Measurements from ENCODE around the gene MEG3. TPM values are rescaled to one million over a fixed set of nuclear protein-coding genes. Genes with fewer than 3 reads are reported as not detected.

Gene MEG3
- total and polyA plus RNA-seq, 2 donors (not counting 3 experiments of a cell fraction or from before 2014, with no cell fraction given), result 378 to 508 TPM

DNA sequence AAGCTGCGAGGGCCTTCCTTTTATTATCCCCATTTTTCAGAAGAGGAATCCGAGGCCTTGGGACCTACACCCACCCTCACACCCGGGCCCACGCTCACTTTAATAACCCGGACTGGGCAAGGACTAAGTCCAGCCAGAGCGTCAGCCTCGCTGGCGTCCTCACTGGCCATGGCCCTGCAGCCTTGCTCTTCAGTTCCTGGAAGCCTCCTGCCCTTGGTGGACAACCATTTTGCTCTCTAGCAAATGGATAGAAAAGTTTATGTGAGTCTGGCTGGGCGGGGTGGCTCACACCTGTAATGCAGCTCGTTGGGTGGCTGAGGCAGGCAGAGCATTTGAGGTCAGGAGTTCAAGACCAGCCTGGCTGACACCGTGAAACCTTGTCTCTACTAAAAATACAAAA is 67.8 kb downstream of the MEG3 start:
- POLR2A ChIA-PET, result no interaction called here
- TF ChIP-seq, protein P1, sequence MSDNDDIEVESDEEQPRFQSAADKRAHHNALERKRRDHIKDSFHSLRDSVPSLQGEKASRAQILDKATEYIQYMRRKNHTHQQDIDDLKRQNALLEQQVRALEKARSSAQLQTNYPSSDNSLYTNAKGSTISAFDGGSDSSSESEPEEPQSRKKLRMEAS (IDR thresholded peaks at IDR 0.05; ENCODE audit: insufficient read depth, insufficient read length), result no peak
- TF ChIP-seq GATA2 (IDR thresholded peaks at IDR 0.05; ENCODE audit: insufficient read depth, insufficient read length, low read depth, low read length) (no peak), MYC (IDR thresholded peaks at IDR 0.05; ENCODE audit: low read depth, low read length) (no peak), POLR2A (IDR thresholded peaks at IDR 0.05; ENCODE audit: low read depth, low read length) (no peak), FOS (IDR thresholded peaks at IDR 0.05; ENCODE audit: borderline replicate concordance, insufficient read depth, low read length) (no peak), POLR2AphosphoS5 (IDR thresholded peaks at IDR 0.05; ENCODE audit: insufficient read depth, low read depth, low read length) (no peak), JUN (IDR thresholded peaks at IDR 0.05; ENCODE audit: borderline replicate concordance, insufficient read depth, insufficient read length, low read depth) (no peak)
- TF ChIP-seq, protein P2, sequence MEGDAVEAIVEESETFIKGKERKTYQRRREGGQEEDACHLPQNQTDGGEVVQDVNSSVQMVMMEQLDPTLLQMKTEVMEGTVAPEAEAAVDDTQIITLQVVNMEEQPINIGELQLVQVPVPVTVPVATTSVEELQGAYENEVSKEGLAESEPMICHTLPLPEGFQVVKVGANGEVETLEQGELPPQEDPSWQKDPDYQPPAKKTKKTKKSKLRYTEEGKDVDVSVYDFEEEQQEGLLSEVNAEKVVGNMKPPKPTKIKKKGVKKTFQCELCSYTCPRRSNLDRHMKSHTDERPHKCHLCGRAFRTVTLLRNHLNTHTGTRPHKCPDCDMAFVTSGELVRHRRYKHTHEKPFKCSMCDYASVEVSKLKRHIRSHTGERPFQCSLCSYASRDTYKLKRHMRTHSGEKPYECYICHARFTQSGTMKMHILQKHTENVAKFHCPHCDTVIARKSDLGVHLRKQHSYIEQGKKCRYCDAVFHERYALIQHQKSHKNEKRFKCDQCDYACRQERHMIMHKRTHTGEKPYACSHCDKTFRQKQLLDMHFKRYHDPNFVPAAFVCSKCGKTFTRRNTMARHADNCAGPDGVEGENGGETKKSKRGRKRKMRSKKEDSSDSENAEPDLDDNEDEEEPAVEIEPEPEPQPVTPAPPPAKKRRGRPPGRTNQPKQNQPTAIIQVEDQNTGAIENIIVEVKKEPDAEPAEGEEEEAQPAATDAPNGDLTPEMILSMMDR (IDR thresholded peaks at IDR 0.05; ENCODE audit: extremely low read depth in 1 of 2, insufficient read depth in 1 of 2, low read depth in 1 of 2, low read length in 2 of 2), result no peak
- H3K4me2 ChIP-seq (ENCODE audit: insufficient read depth, low read length), result no peak overlapping the region
- no peaks in the 10 kb centered on the region for H3K9me3 ChIP-seq (replicated peaks; ENCODE audit: control insufficient read depth, insufficient read depth, low read length)
- no peaks in the 10 kb centered on the region for H3K9me1 ChIP-seq (replicated peaks; ENCODE audit: control insufficient read depth, extremely low read depth, insufficient read depth, low read length)
- FAIRE-seq, result no peak
- DNase-seq (ENCODE audit: low read depth, low spot score), result no peak
- H3K36me3 ChIP-seq (ENCODE audit: control insufficient read depth in 2 of 2, extremely low read depth in 1 of 2, insufficient read depth in 2 of 2, low read length in 2 of 2), result peaks cover 2 to 10% of the 10 kb centered on the region in 2 experiments
- CTCF ChIA-PET, result no interaction called here
- no peak overlapping the region for H3K4me3 ChIP-seq (replicated peaks in 1 of 3; ENCODE audit: insufficient read depth in 1 of 3, low read depth in 1 of 3, low read length in 3 of 3)
- no peak overlapping the region for H3K27ac ChIP-seq (ENCODE audit: insufficient read depth, low read depth, low read length)
- no TSS peak for BruUV-seq (replicated peaks)
- no peak overlapping the region for H2AFZ ChIP-seq (ENCODE audit: low read depth, low read length)
- dilution Hi-C loops (cut with MboI; ENCODE audit: extremely low pct_ligation_motif_present, low sequenced_read_pairs) (no loop called here), intact Hi-C loops (cut with micrococcal nuclease) (no loop called here)
- no peaks in the 10 kb centered on the region for H3K4me1 ChIP-seq (ENCODE audit: control insufficient read depth, extremely low read depth, insufficient read depth, low read length)
- no peaks in the 10 kb centered on the region for H3K27me3 ChIP-seq (ENCODE audit: control insufficient read depth in 2 of 2, insufficient read depth in 2 of 2, low read length in 2 of 2)
- no peaks in the 10 kb centered on the region for H4K20me1 ChIP-seq (replicated peaks; ENCODE audit: control insufficient read depth, extremely low read depth, insufficient read depth, low read length)
- H3K9ac ChIP-seq (replicated peaks; ENCODE audit: extremely low read depth, insufficient read depth, low read length), result no peak overlapping the region
- H3K79me2 ChIP-seq (ENCODE audit: control insufficient read depth, insufficient read depth, low read length), result no peaks in the 10 kb centered on the region
